Stimulated activated CD4-positive, alpha-beta T cell treated with anti-CD3 and anti-CD28 coated beads, Interleukin-1b, Interleukin-23, amount 100 ng/mL, for 24 hours (primary cell): ENCODE results near the gene TMEM169.
"Not testable (repeated sequence)": the region's sequence is repeated elsewhere in the genome, so short reads cannot be mapped to it uniquely, and the experiment has no call there.

Source experiments
- DNase-seq, 4 experiments: peaks; one replicate each; pipeline ENCODE4 v3.0.0-alpha.2; 2020; ENCODE audit warnings: low read depth in 4 of 4, low spot score in 1 of 4

Gene TMEM169

DNA sequence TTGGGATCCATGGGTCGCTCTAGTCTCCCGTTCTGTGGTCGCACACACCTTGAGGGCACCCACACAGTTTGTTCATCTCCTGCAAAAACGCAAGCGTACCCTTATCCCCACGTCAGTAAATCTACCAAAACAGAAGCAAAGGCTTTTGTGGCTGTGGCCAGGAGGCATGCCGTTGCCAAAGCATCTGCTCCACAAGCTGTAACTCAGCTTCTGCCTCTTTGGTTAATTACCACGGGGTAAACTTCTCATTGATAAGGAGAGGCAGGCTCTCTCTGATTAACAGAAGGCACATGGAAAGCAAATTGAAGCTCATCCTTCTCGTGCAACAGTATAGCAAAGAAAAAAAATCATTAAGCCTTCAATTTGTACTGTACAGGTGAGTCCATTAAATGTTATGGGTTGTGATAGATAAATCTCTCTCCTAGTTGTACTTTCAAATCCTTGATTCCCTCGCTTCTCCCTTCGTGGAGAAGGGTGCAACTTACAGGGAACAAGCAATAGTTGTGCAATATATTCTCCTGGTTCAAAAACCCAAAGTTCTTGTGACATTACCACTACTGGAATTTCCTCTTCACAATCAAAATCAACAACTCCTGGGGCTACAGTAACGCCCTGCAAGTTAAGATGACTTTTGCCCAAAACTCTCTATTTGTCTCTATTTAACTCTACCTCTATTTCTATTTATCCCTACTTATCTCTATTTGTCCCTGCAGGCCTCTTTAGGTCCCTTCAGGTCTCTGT lies 10.4 kb upstream of the TMEM169 start:
- DNase-seq, result no peak

DNA sequence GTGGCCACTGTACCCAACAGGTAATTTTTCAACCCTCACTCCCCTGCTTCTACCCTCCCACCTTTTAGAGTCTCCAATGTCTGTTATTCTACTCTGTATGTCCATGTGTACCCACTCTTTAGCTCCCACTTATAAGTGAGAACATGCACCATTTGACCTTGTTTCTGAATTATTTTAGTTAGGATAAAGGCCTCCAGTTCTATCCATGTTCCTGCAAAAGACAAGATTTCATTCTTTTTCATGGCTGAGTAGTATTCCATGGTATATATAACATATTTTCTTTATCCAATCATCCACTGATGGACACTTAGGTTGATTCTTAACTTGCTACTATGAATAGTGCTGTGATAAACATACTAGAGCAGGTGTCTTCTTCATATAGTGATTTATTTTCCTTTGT lies 9.2 kb upstream of the TMEM169 start:
- DNase-seq, result no peak

DNA sequence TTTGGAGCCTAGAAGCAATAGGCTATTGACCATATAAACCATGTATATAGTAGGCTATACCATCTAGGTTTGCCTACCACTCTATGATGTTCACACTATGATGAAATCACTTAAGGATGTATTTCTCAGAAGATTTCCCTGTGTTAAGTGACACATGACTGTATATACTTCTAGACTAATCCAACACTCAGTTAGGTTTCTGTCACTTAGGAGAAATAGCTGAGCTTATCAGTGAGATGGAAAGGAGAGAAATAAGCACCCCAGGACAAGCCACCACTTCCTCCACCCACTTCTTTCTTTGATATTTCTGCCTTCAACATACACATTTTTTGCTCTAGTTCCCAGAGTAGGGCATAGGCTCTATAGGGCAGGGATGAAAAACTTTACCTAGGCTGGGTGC lies 7.9 kb upstream of the TMEM169 start:
- DNase-seq, result no peak

DNA sequence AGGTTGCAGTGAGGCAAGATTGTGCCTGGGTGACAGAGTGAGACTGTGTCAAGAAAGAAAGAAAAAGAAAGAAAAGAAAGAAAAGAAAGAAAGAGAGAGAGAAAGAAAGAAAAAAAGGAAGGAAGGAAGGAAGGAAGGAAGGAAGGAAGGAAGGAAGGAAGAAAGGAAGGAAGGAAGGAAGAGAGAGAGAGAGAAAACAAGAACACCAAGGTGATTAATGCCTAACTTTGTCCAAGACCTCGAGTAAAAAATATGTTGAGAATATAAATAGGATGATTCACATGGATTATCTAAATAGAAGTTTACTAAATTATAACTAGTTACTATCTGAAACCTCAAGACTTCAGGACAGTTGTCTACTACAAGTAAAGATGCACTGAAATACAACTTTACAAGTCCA lies 7.3 kb upstream of the TMEM169 start:
- no peak for DNase-seq

DNA sequence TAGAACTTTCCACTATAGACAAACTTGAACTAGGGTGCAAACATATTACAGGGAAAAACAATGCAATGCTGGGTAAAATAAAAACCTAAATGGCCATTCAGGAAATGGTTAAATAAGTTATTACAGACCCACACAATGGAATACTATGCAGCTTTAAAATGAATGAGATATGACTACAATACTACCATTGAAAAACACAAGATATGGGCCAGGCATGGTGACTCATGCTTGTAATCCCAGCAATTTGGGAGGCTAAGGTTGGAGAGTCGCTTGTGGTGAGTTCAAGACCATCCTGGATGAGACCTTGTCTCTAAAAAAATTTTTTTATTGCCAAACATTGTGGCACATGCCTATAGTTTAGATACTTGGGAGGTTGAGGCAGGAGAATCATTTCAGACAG lies 6.9 kb upstream of the TMEM169 start:
- DNase-seq, result no peak

DNA sequence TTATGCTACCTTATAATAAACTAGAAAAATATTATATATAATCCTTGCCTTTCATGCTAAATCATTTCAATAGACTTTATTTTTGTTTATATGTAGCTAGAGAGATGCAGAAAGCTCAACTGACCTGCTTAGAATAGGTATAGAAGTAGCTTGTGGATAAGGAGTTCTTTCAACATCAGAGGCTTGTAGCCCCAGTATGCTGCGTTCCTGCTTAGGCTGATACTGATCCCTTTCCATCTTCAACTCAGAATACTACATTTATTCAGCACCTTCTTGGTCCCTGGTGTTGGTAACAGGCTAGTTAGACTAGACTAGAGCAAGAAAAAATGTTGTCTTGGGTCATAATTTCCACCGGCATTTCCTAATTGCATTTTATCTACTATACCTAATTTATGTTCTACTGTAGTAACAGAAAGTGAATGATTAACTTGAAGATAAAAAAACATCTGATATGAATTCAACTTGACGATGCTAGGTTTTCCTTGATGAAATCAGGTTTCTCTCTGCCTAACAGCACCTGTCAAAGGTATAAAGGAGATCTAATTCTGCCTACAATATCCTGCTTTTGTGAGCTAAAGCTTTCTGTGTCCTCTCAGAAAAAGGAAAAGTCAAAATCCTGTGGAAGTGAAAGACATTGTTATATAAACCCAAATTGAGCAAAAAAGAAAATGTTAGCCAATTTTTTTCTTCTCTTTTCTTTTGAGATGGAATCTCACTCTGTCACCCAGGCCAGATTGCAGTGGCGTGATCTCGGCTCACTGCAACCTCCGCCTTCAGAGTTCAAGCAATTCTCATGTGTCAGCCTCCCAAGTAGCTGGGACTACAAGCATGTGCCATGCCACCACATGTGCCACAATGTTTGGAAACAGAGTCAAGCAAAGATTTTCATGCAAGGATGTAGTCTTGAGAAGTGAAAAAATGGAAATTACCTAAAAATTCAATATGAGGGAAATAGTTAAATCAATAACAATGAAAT lies 5.9 kb upstream of the TMEM169 start:
- DNase-seq, result no peak

DNA sequence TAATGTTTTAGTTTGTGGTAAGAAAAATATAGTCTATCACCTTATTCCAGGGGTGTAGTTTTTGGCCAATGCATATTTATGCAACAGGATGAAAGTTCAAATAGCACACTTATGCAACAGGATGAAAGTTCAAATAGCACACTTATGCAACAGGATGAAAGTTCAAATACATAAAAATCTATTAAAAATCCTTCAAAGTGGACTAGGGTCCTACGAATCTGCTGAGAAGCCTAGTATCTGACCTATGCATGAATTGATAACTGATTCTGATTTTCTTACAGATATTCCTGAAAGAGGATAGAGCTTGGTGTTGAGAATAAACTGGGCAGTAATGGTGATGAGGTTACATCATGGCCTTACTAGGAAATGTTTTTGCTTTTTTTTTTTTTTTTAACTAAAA lies 2.9 kb upstream of the TMEM169 start:
- DNase-seq, result no peak

DNA sequence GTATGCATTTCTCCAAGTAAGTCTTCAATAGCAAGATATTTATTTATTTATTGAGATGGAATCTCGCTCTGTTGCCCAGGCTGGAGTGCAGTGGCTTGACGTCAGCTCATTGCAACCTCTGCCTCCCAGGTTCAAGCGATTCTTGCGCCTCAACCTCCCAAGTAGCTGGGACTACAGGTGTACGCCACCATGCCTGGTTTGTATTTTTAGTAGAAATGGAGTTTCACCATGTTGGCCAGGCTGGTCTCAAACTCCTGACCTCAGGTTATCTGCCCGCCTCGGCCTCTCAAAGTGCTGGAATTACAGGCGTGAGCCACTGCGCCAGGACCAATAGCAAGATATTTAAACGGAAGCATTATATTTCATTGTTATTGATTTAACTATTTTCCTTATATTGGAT lies 1.7 kb upstream of the TMEM169 start:
- DNase-seq, result not testable (repeated sequence)

DNA sequence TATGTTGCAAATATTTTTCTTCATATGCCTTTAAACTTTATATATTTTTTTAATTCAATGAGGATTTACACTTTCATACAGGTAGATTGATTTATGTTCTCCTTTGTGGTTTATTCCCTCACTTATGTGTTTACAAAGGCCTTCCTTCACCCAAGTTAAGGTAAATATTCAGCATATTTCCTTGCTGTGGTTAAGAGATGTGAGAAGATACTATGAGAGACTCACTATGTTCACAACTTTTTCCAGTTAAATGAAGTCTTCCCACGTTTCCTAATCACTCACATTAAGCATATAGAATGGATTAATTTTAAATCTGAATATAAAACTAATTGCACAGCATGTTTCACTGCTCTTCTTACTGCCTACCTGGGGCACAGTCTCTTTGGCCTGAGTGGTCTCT lies 707 bp upstream of the TMEM169 start:
- no peak for DNase-seq

DNA sequence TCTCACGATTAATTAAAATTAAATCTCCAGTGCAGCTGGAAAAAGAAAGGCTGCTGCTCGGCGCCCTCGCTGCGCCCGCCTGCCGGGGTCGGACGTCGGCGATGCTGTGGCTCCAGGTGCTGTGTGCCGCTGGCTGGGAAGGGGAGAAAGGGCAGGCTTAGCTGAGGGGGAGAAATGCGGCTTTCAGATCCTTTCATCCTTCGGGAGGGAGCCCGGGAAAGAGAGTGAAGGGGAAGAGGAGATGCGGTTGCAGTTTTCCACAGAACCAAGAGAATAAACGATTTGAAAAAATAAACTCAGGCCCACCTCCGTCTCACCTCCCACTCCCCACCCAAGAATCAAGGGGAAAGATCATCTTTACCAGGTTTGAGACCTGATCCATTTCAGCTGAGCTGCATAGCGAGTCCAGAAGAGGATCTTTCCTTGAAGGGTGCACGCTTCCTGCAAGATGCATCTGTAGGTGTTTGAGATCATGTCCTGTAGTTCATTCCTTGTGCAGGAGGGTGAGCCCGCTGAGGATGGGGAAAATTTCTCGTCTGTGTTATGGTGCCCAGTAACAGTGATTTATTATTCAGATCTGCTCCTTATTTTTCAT lies 495 bp downstream of the TMEM169 start:
- DNase-seq, result no peak

DNA sequence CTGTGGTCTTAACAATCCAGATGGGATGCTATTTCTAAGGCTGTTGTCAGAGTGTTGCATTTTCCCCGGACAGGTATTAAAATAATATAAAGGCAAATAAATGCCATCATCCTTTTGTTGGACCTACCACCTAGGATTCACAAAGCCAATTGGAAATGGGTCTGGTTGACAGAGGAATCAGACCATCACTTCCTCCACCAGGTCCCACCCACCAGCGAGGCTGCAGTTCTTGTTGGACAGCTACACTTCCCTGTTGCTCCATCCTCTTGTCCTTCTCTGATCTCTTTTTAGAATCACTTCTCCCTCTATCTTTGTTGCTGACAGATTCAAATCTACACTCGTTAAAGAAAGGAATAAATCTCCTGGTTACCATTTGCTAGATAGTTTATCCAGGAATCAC lies 1.1 kb downstream of the TMEM169 start:
- DNase-seq, result no peak

DNA sequence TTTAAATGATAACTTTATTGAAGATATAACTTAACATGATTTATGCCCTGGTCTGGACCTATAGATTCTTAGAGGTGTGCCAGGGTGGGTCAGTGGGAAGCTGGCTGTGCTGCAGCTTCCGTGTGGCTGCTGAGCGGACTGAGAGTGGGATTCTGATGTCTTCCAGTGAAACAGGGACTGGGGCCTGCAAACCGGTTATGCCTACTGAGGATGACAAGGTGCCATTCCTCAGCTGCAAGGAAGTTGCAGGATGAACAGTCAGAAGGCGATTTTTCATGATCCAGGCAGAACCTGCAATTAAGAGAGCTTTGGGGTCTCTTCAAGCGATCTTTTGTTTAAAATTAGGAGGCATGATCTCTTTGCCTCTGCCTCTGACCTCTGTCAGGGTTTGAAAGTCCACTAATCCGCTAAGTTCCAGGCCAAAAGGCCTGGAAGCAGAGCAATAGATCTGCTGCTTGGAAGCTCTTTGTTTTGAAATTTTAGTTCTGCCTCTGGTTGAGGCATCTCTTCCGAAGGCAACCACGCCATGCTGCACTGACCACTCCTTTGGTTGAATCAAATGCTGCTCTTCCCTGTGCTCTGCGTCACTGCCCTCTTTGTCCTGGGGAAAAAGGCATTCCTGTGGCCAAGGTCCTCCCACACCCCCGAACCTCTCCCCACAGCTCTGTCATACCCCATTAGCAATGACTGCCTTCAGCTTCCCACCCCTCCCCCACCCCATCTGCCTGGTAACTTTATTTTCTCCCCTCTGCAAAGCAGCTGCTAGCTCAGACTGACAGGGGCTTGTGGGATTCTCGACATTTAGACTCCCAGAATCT lies 2.0 kb downstream of the TMEM169 start:
- DNase-seq, result no peak

DNA sequence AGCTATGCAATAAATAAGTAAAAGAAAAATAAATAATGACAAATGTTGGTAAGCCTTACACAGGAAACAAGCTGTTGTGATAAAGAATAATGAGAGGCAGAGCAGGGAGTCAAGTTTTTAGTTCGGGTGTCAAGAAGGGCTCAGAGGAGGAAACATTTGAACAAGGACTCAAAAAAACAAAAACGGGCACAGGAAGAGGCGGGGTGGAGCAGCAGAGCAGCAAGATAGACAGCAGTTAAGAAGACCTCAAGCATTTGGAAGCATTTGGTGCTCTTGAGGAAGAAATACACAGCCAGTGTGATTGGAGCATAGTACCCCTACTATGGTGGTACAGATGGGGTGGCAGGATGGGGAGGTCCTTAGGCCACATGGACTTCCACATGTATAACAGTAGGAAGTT lies 2.8 kb downstream of the TMEM169 start:
- no peak for DNase-seq

DNA sequence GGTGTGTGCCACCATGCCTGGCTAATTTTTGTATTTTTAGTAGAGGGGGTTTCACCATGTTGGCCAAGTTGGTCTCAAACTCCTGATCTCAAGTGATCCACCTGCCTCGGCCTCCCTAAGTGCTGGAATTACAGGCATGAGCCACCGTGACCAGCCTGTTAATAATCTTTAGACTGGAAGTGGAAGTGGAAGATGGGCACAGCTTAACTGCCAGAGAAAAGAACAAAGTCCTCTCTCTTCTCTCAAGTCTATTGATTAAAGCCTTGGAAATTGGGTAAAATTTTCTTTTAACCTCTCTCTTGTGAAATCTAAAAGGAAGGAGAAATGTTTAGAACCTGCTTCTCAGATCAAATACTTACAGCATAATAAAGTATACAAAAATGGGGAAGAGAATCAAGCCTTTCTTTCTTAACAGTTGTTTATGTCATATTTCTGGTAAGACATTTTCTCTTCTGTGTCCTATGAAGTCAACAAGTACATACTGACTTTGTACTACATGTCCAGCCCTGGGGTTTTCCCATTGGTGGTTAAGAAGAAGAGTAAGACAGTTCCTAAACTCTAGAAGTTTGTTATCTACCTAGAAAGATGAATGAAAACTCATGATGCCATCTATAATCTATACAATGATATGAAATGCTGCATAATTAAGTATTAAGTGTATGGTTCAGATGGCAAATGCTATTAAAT lies 4.6 kb downstream of the TMEM169 start:
- no peak for DNase-seq

DNA sequence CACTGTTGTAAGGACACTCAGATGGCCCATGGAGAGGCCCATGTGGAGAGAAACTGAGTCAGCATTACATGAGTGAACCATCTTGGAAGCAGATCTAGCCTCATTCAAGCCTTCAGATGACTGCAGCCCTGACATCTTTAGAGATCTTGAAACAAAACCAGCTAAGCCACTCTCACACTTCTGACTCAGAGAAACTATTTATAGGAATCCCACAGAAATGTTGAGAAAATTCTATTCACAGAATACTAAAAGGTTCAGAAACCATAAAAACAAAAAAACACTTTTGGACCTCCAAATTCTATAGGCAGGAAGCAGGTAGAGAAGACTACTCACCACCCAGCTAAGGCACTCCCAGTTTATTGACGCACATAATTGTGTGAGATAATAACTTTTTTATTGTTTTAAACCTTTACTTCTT lies 8.7 kb downstream of the TMEM169 start:
- no peak for DNase-seq

DNA sequence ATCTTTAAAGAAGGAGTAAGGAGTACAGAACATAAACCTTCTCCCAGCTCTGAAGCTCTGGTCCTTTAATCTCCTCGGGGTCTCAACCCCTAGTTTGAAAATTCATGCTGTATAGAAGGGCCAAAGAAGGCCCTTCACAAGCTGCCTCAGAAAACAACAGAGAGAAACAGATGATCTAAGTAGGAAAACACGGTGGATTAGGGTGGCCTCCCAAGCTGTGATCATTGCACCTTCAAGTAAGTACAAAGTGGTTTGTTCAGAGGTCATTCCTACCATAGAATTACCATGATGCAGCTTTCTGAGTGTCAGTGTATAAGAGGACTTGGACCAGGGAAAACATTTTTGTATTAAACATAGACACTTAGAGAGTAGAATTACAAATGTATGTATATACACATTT lies 10.9 kb downstream of the TMEM169 start:
- DNase-seq, result no peak

DNA sequence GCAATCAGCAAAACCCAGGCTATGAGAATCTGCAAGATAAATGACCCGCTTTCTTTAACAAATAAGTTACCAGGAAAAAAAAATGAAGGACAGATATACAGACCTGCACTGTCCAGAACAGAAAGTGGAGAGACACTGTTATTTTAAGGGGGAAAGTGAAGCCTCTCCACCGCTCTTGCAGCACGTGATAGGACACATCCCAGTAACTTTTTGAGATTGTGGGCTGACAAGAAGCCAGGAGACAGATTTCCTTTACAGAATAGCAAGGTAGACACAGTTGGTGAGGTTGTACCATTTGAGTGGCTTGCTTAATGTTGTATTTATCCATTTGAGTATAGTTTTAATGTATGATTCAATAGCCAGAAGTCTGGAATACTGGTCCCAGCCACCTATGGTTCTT lies 13.0 kb downstream of the TMEM169 start:
- no peak for DNase-seq

DNA sequence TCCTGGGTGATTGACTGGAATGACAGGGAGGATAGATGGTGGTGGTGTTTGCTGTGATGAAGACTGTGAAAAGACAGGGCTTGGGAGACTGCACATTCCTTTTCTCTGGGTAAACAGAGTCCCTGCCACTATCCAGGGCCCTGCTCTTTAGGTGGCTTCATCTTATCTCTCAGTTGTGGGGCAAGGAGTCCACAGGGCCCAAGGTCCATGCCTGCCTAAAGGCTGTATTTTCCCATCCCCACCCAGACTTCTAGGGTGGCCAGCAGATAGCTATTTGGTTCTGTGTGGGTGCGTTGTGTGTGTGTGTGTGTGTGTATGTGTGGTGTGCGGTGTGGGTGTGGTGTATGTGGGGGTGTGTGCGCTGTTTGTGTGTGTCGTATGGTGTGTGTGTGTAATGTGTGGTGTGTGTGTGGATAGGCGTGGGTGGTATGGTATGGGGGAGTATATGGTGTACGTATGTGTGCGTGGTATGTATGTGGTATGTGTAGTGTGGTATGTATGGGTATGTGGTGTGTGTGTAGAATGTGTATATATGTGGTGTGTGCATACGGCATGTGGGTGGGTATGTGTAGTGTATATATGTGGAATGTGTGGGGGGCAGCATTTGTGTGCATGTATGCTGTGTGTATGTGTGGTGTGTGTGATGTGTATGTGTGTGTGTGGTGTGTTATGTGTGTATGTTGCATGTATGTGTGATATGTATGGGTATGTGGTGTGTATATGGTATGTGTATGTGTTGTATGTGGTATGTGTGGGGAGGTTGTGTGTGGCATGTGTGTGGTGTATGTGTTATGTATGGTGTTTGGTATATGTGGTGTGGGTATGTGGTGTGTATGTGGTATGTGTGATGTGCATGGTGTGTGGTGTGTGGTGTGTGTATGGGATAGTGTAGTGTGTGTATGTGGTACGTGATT lies 17.0 kb downstream of the TMEM169 start:
- no peak for DNase-seq

DNA sequence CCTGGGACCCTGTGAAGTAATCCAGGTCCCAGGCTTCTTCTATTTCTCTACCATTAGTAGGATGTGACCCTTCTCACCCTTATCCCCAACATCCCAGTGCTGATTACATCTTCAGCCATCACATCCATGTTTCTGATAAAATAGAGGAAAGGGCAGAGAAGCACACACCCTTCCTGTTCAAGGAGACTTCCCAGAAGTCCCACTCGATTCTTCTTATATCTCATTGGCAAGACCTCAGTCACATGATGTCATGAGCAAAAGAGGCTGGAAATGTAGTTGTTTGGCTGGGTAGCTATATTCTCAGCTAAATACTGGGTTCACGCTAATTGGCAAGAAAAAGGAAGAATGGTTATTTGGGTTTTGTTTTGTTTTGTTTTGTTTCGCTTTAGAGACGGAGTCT lies 19.4 kb downstream of the TMEM169 start:
- DNase-seq, result no peak

DNA sequence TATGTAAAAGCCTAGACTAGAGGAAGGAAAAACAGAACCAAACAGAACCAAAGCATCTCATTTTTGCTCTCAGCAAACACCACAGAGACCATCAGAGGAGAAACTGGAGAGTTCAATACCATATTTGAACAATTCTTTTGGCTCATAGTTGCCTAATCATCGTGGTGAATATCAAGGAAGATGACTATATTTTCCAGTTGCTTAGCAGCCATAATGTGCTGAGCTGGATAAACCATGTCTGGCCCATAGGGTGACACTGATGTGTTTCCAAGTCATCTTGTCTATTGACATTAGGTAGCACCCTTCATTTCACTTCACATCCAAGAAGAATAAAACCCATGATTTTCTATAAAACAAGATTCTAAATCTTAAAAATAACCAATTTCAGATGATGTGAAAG lies 21.5 kb downstream of the TMEM169 start:
- no peak for DNase-seq
